Midbrain (tissue), 1 donor: Measurements from ENCODE around the gene OR1J2.
"Not testable (repeated sequence)": the region's sequence is repeated elsewhere in the genome, so short reads cannot be mapped to it uniquely, and the experiment has no call there.

Experiments
- DNase-seq: peaks from one replicate; lab custom pipeline; 2025; lab: John Stamatoyannopoulos, UW

Gene OR1J2

GRCh38 chr9:122510502-122510901, at the start of gene OR1J2:
Gene OR1J2, plus strand, starts transcription at chr9:122510802. Its CDS starts 0 bp downstream, at chr9:122510802.
- no peak for DNase-seq

- DNase-seq: no peak
Measured at GRCh38 chr9:122463828-122464632, 46.6 kb upstream of the OR1J2 start.

GRCh38 chr9:122464633-122465567, 45.7 kb upstream of the OR1J2 start:
- peak; percentile 89 for DNase-seq

- no peak for DNase-seq
Measured at GRCh38 chr9:122466456-122466855, 44.1 kb upstream of the OR1J2 start.

GRCh38 chr9:122468735-122469134, 41.9 kb upstream of the OR1J2 start:
- no peak for DNase-seq

GRCh38 chr9:122474561-122474960, 36.0 kb upstream of the OR1J2 start:
- no peak for DNase-seq

- no peak for DNase-seq
Measured at GRCh38 chr9:122475717-122476116, 34.9 kb upstream of the OR1J2 start.

- no peak for DNase-seq
Measured at GRCh38 chr9:122477346-122477745, 33.3 kb upstream of the OR1J2 start.

GRCh38 chr9:122477826-122478225, 32.8 kb upstream of the OR1J2 start, which contains the start of gene OR1J1:
Gene OR1J1, minus strand, starts transcription at chr9:122477926. Its CDS starts 0 bp downstream, at chr9:122477926.
- no peak for DNase-seq

- DNase-seq: no peak
Measured at GRCh38 chr9:122479062-122479461, 31.5 kb upstream of the OR1J2 start.

GRCh38 chr9:122498883-122499288, 11.7 kb upstream of the OR1J2 start:
- DNase-seq: no peak

- no peak for DNase-seq
Measured at GRCh38 chr9:122506964-122507363, 3.6 kb upstream of the OR1J2 start.

GRCh38 chr9:122518226-122518625, 7.6 kb downstream of the OR1J2 start:
- no peak for DNase-seq

- DNase-seq: no peak
Measured at GRCh38 chr9:122518841-122519240, 8.2 kb downstream of the OR1J2 start, which contains the start of gene OR1J4. Gene OR1J4, plus strand, starts transcription at chr9:122519141. Its CDS starts 0 bp downstream, at chr9:122519141.

- DNase-seq: no peak
Measured at GRCh38 chr9:122519376-122519775, 8.8 kb downstream of the OR1J2 start.

GRCh38 chr9:122526602-122527001, 16.0 kb downstream of the OR1J2 start:
- no peak for DNase-seq

- no peak for DNase-seq
Measured at GRCh38 chr9:122527193-122527592, 16.6 kb downstream of the OR1J2 start, which contains the start of gene OR1N1. Gene OR1N1, minus strand, starts transcription at chr9:122527293. Its CDS starts 0 bp downstream, at chr9:122527293.

- not testable (repeated sequence) for DNase-seq
Measured at GRCh38 chr9:122531157-122531556, 20.6 kb downstream of the OR1J2 start.

- DNase-seq: no peak
Measured at GRCh38 chr9:122536134-122536533, 25.5 kb downstream of the OR1J2 start.

GRCh38 chr9:122537066-122537465, 26.5 kb downstream of the OR1J2 start:
- DNase-seq: not testable (repeated sequence)

GRCh38 chr9:122538757-122539156, 28.2 kb downstream of the OR1J2 start:
- no peak for DNase-seq

GRCh38 chr9:122546196-122546595, 35.6 kb downstream of the OR1J2 start:
- no peak for DNase-seq
